Measurements from ENCODE around the gene OR4C3.
"Not testable (repeated sequence)": the region's sequence is repeated elsewhere in the genome, so short reads cannot be mapped to it uniquely, and the experiment has no call there.

- TF ChIP-seq CTCF (IDR thresholded peaks at IDR 0.05; ENCODE audit: poor library complexity, severe bottlenecking); EZH2 (IDR thresholded peaks at IDR 0.05; ENCODE audit: borderline replicate concordance, insufficient read depth, low read length, poor library complexity, severe bottlenecking); RAD21 (conservative IDR thresholded peaks at IDR 0.05); SMC3 (conservative IDR thresholded peaks at IDR 0.05; ENCODE audit: poor library complexity); MXI1 (conservative IDR thresholded peaks at IDR 0.05; ENCODE audit: poor library complexity, severe bottlenecking); POLR2AphosphoS5 (IDR thresholded peaks at IDR 0.05); EP300 (conservative IDR thresholded peaks at IDR 0.05; ENCODE audit: poor library complexity, severe bottlenecking); TAF1 (IDR thresholded peaks at IDR 0.05; ENCODE audit: low read depth): not testable (repeated sequence)
- TF ChIP-seq, protein P1, sequence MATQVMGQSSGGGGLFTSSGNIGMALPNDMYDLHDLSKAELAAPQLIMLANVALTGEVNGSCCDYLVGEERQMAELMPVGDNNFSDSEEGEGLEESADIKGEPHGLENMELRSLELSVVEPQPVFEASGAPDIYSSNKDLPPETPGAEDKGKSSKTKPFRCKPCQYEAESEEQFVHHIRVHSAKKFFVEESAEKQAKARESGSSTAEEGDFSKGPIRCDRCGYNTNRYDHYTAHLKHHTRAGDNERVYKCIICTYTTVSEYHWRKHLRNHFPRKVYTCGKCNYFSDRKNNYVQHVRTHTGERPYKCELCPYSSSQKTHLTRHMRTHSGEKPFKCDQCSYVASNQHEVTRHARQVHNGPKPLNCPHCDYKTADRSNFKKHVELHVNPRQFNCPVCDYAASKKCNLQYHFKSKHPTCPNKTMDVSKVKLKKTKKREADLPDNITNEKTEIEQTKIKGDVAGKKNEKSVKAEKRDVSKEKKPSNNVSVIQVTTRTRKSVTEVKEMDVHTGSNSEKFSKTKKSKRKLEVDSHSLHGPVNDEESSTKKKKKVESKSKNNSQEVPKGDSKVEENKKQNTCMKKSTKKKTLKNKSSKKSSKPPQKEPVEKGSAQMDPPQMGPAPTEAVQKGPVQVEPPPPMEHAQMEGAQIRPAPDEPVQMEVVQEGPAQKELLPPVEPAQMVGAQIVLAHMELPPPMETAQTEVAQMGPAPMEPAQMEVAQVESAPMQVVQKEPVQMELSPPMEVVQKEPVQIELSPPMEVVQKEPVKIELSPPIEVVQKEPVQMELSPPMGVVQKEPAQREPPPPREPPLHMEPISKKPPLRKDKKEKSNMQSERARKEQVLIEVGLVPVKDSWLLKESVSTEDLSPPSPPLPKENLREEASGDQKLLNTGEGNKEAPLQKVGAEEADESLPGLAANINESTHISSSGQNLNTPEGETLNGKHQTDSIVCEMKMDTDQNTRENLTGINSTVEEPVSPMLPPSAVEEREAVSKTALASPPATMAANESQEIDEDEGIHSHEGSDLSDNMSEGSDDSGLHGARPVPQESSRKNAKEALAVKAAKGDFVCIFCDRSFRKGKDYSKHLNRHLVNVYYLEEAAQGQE (IDR thresholded peaks at IDR 0.05; ENCODE audit: borderline replicate concordance) = not testable (repeated sequence)
Measured at GRCh38 chr11:48342505-48342904, 17.8 kb downstream of the OR4C3 start.

Measured in neural cell (in vitro differentiated cells).